NCI-H2227 (cell line): Measurements from ENCODE around the gene SERTAD2.

Experiments
- DNase-seq: peaks from one replicate; lab custom pipeline; 2025; ENCODE audit not compliant: unreplicated experiment; lab: John Stamatoyannopoulos, UW

Gene SERTAD2

DNA sequence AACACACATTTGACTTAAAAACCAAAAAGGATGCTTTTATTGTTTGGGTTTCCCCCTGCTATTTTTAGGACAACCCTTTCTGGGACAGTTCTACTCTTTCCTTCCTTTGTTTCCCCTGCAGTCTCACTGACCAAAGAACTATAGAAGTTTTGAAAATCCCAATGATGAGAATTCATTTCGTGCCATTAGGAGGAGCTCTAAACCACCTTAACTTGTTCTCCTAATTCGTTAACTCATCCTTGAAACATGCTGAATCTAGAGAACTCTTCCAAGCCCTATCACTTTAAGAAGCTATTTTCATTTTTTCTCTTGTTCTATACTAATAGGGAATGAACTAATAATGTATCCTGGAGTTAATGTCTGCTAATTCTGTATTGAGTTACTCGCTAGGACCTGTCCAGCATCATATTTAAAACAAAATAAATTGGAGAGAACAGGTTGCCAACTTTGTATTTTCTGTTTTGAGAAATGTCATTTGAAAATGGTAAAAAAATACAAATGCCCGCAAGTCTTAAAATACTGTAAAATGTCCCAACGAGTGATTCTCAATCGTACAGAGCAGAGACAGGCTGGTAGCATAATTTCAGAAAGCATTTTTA, 66.7 kb downstream of the SERTAD2 start:
- DNase-seq, result peak; percentile 52

DNA sequence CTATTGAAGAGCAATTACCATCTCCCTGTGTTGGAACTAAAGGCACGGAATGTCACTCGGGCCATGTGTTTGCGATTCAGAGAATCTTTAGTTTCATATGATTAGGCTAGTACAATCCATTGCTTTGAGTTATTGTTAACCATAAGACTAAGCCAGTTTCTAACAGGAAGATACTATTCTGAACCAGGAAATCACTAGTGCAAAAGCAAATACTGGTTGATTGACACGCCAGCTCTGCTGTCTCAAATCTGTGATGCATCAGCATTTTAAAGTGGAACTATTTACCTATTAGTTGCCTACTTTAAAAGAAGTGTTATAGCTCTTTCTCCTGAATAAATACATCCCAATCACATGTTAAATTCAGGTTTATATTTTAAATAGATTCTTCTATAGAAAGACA, 67.7 kb downstream of the SERTAD2 start:
- no peak for DNase-seq

DNA sequence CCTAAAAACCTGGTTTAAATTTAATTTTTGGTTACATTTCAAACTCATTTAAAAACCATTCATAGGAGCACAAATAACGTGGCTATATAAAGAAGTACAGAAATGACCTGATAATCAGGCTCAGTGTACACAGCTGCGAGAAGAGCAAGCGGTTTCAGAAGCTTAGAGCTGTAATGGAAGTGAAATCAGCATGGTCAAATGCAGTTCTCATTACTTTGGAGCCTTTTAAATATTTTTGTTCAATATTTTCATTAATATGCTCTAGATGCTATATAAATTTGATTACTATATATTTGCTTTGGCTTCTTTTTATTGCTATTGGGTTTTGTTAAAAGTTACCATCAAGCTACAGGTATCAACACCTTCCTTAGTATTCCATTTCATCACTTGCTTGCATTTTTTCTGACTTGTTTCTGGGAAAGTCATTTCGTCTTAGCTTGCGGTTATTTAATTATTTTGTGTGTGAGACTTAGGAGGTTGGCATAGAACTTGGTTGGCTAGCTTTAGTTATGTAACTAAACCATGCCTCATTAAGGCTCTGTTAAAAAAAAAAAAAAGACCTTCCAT, 70.9 kb downstream of the SERTAD2 start:
- DNase-seq, result no peak

DNA sequence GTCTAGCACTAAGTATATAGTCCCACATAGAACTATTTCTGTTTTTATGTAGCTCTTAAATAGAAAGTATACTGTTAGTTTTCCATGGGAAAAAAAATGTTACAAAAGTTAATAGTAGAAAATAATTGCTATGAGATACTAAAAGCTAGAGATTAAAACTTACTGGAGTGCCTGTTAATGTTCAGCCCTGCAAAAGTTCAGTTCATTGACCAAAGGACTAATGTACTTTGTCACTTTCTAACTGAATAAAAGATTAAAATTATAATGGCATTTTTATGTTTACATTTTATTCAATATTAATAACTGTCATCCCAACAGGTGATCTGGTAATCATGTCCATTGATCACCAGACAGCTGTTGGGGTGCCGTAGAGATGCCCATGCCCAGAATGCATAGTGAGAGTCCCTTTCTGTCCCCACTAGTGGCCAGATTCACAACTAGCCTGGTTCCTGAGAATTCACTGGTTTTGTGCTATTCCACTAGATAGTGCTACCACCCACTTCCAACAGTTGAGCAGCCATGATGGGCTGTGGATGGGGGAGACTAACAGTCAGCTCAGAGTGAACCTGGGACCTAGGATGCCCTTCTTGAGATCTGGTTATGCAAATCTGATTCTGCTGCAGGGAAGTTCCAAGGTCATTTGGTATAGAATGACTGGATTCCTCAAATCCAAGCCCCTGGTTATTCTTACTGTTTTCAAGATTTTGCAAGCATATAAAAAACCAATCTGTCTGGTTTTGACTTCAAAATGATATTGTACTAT, 71.8 kb downstream of the SERTAD2 start:
- DNase-seq, result no peak
